Measurements from ENCODE around the gene KISS1R. TPM values are rescaled to one million over a fixed set of nuclear protein-coding genes. Genes with fewer than 3 reads are reported as not detected.
A peak's percentile ranks its signal among the peaks of the same experiment; 100 is the strongest.

The KISS1R gene
- not detected for total RNA-seq (ENCODE audit: unreplicated experiment)
- long read RNA-seq: 0 reads

- H3K27ac Mint-ChIP-seq (ENCODE audit: unreplicated experiment): no peak within 1 kb of the TSS
- TF ChIP-seq CTCF (IDR thresholded peaks at IDR 0.05; ENCODE audit: partially characterized antibody, unreplicated experiment): peak; percentile 42
- no peaks in the 10 kb centered on the region for H3K36me3 Mint-ChIP-seq (ENCODE audit: unreplicated experiment)
- DNase-seq: peak; percentile 71
- peaks cover 15% of the 10 kb centered on the region for H3K27me3 Mint-ChIP-seq (ENCODE audit: unreplicated experiment)
- peaks cover 3% of the 10 kb centered on the region for H3K9me3 Mint-ChIP-seq (ENCODE audit: unreplicated experiment)
- H3K4me1 Mint-ChIP-seq (ENCODE audit: low read depth, unreplicated experiment): peaks cover 3% of the 10 kb centered on the region
- H3K4me3 Mint-ChIP-seq (ENCODE audit: unreplicated experiment): peak within 1 kb of the TSS; percentile 68
Observed at GRCh38 chr19:917323-918151, at the start of gene KISS1R. Gene KISS1R, plus strand, starts transcription at chr19:917333. Its CDS starts 170 bp downstream, at chr19:917503.

- Mint-ChIP-seq H3K27ac (ENCODE audit: unreplicated experiment) (no peak overlapping the region), H3K9me3 (ENCODE audit: unreplicated experiment) (peaks cover 17% of the 10 kb centered on the region), H3K4me1 (ENCODE audit: low read depth, unreplicated experiment) (peaks cover 6% of the 10 kb centered on the region), H3K36me3 (ENCODE audit: unreplicated experiment) (peaks cover 5% of the 10 kb centered on the region), H3K4me3 (ENCODE audit: unreplicated experiment) (peak overlapping the region; percentile 69), H3K27me3 (ENCODE audit: unreplicated experiment) (peaks cover 13% of the 10 kb centered on the region)
- TF ChIP-seq CTCF (IDR thresholded peaks at IDR 0.05; ENCODE audit: partially characterized antibody, unreplicated experiment): no peak
- DNase-seq: no peak
Observed at GRCh38 chr19:867855-868457, 49.2 kb upstream of the KISS1R start.

- H3K27me3 Mint-ChIP-seq (ENCODE audit: unreplicated experiment): peaks cover 10% of the 10 kb centered on the region
- H3K27ac Mint-ChIP-seq (ENCODE audit: unreplicated experiment): no peak overlapping the region
- H3K9me3 Mint-ChIP-seq (ENCODE audit: unreplicated experiment): peaks cover 14% of the 10 kb centered on the region
- no peak for TF ChIP-seq CTCF (IDR thresholded peaks at IDR 0.05; ENCODE audit: partially characterized antibody, unreplicated experiment)
- peaks cover 5% of the 10 kb centered on the region for H3K36me3 Mint-ChIP-seq (ENCODE audit: unreplicated experiment)
- peaks cover 6% of the 10 kb centered on the region for H3K4me1 Mint-ChIP-seq (ENCODE audit: low read depth, unreplicated experiment)
- H3K4me3 Mint-ChIP-seq (ENCODE audit: unreplicated experiment): no peak overlapping the region
- no peak for DNase-seq
Observed at GRCh38 chr19:868458-869244, 48.5 kb upstream of the KISS1R start.

- Mint-ChIP-seq H3K27me3 (ENCODE audit: unreplicated experiment) (peaks cover 10% of the 10 kb centered on the region), H3K4me1 (ENCODE audit: low read depth, unreplicated experiment) (peaks cover 6% of the 10 kb centered on the region), H3K27ac (ENCODE audit: unreplicated experiment) (no peak overlapping the region), H3K36me3 (ENCODE audit: unreplicated experiment) (peaks cover 5% of the 10 kb centered on the region), H3K4me3 (ENCODE audit: unreplicated experiment) (peak overlapping the region; percentile 38), H3K9me3 (ENCODE audit: unreplicated experiment) (peaks cover 11% of the 10 kb centered on the region)
- DNase-seq: no peak
- TF ChIP-seq CTCF (IDR thresholded peaks at IDR 0.05; ENCODE audit: partially characterized antibody, unreplicated experiment): no peak
Observed at GRCh38 chr19:869245-870177, 47.6 kb upstream of the KISS1R start.
